Testis (tissue), 2 donors: Measurements from ENCODE around the gene GNAO1.

ENCODE experiments used
- POLR2A ChIP-seq: fragments of 450-650 bp; IDR thresholded peaks from one replicate; pipeline ENCODE4 v1.6.1; 2017; ENCODE audit warnings: antibody characterized with exemption, mild to moderate bottlenecking, moderate library complexity
- TF ChIP-seq, protein P1 (sequence below), 3 experiments: fragments of 450-650 bp in 2 of 3; fragments of 200-600 bp in 1 of 3; sonication (generic) in 1 of 3; IDR thresholded peaks; one replicate each; pipeline ENCODE4 v1.5.1; 2016 to 2019; ENCODE audit warnings: antibody characterized with exemption in 3 of 3, mild to moderate bottlenecking in 2 of 3, moderate library complexity in 1 of 3

DNA sequence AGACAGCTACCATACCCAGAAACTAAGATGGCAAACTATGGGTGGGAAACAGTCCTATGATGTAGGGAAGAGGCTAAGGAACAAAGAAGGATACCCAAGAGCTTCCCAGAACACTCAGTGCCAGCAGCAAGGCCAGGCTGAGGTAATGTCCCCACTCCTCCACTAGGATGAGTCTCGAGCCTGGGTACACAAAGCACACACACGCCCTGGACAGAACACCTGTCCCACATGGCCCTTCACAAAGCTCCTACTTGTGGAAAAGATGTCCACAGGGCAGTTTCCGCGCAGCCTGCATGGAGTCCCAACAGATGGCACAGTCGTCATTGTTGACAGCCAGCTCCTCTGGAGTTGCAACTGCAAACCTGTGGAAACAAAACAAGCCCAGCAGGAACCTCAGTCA, 210.2 kb downstream of the GNAO1 start:
- TF ChIP-seq, protein P1, sequence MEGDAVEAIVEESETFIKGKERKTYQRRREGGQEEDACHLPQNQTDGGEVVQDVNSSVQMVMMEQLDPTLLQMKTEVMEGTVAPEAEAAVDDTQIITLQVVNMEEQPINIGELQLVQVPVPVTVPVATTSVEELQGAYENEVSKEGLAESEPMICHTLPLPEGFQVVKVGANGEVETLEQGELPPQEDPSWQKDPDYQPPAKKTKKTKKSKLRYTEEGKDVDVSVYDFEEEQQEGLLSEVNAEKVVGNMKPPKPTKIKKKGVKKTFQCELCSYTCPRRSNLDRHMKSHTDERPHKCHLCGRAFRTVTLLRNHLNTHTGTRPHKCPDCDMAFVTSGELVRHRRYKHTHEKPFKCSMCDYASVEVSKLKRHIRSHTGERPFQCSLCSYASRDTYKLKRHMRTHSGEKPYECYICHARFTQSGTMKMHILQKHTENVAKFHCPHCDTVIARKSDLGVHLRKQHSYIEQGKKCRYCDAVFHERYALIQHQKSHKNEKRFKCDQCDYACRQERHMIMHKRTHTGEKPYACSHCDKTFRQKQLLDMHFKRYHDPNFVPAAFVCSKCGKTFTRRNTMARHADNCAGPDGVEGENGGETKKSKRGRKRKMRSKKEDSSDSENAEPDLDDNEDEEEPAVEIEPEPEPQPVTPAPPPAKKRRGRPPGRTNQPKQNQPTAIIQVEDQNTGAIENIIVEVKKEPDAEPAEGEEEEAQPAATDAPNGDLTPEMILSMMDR (IDR thresholded peaks at IDR 0.05) = peak in 1 of 3 experiments; percentile 29
- no peak for TF ChIP-seq POLR2A
